ENCODE measurements around the gene CEP85.
"Not testable (repeated sequence)": the region's sequence is repeated elsewhere in the genome, so short reads cannot be mapped to it uniquely, and the experiment has no call there.

Gene CEP85

GRCh38 chr1:26297791-26298124 is 63.8 kb downstream of the CEP85 start:
- DNase-seq, result no peak
- intact Hi-C loops (cut with DNase I), result no loop called here

- intact Hi-C loops (cut with DNase I), result no loop called here
- no peak for DNase-seq
Measured at GRCh38 chr1:26300578-26301275, 66.7 kb downstream of the CEP85 start.

GRCh38 chr1:26302733-26303405 is 68.9 kb downstream of the CEP85 start:
- DNase-seq, result no peak
- intact Hi-C loops (cut with DNase I), result no loop called here

GRCh38 chr1:26305667-26306289 is 71.8 kb downstream of the CEP85 start:
- DNase-seq, result no peak
- intact Hi-C loops (cut with DNase I), result no loop called here

- intact Hi-C loops (cut with DNase I), result no loop called here
Measured at GRCh38 chr1:26306290-26307229, 72.6 kb downstream of the CEP85 start, which contains the start of gene UBXN11. UBXN11 (minus strand) TSS chr1:26306636; CDS start chr1:26302883, 3,753 bp downstream.

GRCh38 chr1:26307363-26307781 is 73.4 kb downstream of the CEP85 start:
- intact Hi-C loops (cut with DNase I), result no loop called here
- no peak for DNase-seq

More at GRCh38 chr1:26306290-26307229, 72.6 kb downstream of the CEP85 start, which contains the start of gene UBXN11:
- peak; percentile 75 to 96 (median 90) for DNase-seq

GRCh38 chr1:26307966-26308899 is 74.2 kb downstream of the CEP85 start:
- DNase-seq; intact Hi-C loops (cut with DNase I): not testable (repeated sequence)

- no peak for DNase-seq
- intact Hi-C loops (cut with DNase I), result no loop called here
Measured at GRCh38 chr1:26314501-26314900, 80.5 kb downstream of the CEP85 start.

GRCh38 chr1:26315874-26316850 is 82.2 kb downstream of the CEP85 start:
- intact Hi-C loops (cut with DNase I), result no loop called here
- no peak for DNase-seq

- intact Hi-C loops (cut with DNase I), result no loop called here
- no peak for DNase-seq
Measured at GRCh38 chr1:26317146-26317545, 83.1 kb downstream of the CEP85 start.

- DNase-seq, result peak in 33 of 42 donors; percentile 16 to 83 (median 44)
- intact Hi-C loops (cut with DNase I), result no loop called here
Measured at GRCh38 chr1:26317612-26318337, 83.8 kb downstream of the CEP85 start, which contains the start of gene CD52. CD52 (plus strand) TSS chr1:26317958; CDS start chr1:26318018, 60 bp downstream.

- intact Hi-C loops (cut with DNase I), result no loop called here
- DNase-seq, result peak in 11 of 42 donors; percentile 10 to 48 (median 24)
Measured at GRCh38 chr1:26318338-26319064, 84.5 kb downstream of the CEP85 start.

GRCh38 chr1:26320896-26321295 is 86.9 kb downstream of the CEP85 start:
- DNase-seq, result no peak
- intact Hi-C loops (cut with DNase I), result loop anchor here (5.0 to 10.0 kb wide), 2 partner anchors 44 to 216 kb away; no protein-coding TSS in a partner anchor

- intact Hi-C loops (cut with DNase I), result loop anchor here (5.0 to 10.0 kb wide), 2 partner anchors 44 to 217 kb away; no protein-coding TSS in a partner anchor
- DNase-seq, result peak; percentile 88 to 98 (median 95)
Measured at GRCh38 chr1:26321315-26322041, 87.5 kb downstream of the CEP85 start.

- DNase-seq, result no peak
- intact Hi-C loops (cut with DNase I), result loop anchor here (5.0 to 10.0 kb wide), 2 partner anchors 45 to 217 kb away; no protein-coding TSS in a partner anchor
Measured at GRCh38 chr1:26322042-26322331, 88.0 kb downstream of the CEP85 start.

Measured in head of caudate nucleus (tissue), 42 donors.